GF-D8 (cell line): ENCODE measurements around the gene RNF8.
"Not testable (repeated sequence)": the region's sequence is repeated elsewhere in the genome, so short reads cannot be mapped to it uniquely, and the experiment has no call there.

ENCODE experiments used
- DNase-seq: peaks from one replicate; lab custom pipeline; 2025; lab: John Stamatoyannopoulos, UW

Gene RNF8

GRCh38 chr6:37399795-37400490, 46.2 kb downstream of the RNF8 start:
- no peak for DNase-seq

DNA sequence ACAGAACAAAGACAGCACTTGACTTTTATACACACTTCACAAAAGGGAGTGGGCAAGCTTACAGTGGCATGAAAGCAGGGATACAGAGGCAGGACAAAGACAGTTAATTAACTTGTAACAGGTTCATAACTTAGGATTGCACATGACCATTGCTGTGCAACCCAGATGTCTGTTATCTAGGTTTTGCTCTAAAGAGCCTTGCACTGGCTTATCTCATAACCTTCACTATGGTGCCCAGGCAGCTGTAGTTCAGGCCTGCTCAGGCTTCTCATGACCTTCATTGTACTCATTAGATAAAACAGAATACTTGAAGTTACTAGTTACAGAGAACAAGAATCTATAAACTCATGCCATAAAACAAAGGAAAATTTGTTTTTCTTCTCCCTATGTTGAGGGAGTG, 47.9 kb downstream of the RNF8 start:
- DNase-seq: not testable (repeated sequence)

GRCh38 chr6:37406726-37407341, 53.1 kb downstream of the RNF8 start:
- DNase-seq: no peak

DNA sequence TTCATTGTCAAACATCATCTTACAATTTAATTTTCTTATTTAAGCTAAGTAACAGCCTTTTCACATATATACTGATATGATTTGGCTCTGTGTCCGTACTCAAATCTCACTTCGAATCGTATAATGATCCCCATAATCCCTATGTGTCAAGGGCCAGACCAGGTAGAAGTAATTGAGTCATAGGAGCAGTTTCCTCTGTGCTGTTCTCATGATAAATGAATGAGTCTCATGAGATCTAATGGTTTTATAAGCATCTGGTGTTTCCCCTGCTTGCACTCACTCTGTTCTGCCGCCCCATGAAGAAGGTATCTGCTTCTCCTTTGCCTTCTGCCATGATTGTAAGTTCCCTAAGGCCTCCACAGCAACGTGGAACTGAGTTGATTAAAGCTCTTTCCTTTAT, 54.2 kb downstream of the RNF8 start:
- DNase-seq: no peak

- DNase-seq: no peak
Measured at GRCh38 chr6:37409501-37409900, 55.7 kb downstream of the RNF8 start.

DNA sequence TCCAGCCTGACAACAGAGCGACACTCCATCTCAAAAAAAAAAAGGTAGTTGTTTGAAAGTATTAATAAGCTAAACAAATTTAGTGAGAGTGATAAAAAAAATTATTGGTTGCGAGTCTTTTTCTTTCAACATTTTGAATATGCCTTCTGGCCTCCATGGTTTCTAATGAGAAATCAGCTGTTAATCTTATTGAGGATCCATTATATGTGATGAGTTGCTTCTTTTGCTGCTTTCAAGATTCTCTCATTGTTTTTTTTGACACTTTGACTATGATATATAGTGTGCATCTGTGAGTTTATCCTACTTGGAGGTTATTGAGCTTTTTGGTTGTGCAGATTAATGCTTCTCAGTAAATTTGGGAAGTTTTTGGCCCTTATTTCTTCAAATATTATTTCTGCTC, 63.6 kb downstream of the RNF8 start:
- no peak for DNase-seq

DNA sequence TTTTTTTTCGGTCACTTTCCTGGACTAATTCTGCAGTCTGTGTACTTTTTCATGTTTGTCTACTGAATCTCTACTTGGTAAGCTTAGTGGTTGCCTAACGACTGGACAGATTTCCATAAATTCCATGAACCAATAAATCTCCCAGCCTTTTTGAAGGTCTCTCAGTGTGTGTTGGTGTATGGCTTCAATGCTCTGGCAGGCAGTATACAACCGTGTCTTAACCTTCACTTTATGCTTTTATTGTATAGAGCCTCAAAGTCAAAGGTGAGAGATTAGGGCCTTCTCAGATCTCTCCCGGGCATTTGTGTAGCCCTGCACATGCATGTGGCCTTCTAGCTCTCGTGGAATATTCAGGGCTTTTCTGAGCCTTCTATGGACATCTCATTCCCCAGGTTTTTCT, 64.9 kb downstream of the RNF8 start:
- DNase-seq: no peak

DNA sequence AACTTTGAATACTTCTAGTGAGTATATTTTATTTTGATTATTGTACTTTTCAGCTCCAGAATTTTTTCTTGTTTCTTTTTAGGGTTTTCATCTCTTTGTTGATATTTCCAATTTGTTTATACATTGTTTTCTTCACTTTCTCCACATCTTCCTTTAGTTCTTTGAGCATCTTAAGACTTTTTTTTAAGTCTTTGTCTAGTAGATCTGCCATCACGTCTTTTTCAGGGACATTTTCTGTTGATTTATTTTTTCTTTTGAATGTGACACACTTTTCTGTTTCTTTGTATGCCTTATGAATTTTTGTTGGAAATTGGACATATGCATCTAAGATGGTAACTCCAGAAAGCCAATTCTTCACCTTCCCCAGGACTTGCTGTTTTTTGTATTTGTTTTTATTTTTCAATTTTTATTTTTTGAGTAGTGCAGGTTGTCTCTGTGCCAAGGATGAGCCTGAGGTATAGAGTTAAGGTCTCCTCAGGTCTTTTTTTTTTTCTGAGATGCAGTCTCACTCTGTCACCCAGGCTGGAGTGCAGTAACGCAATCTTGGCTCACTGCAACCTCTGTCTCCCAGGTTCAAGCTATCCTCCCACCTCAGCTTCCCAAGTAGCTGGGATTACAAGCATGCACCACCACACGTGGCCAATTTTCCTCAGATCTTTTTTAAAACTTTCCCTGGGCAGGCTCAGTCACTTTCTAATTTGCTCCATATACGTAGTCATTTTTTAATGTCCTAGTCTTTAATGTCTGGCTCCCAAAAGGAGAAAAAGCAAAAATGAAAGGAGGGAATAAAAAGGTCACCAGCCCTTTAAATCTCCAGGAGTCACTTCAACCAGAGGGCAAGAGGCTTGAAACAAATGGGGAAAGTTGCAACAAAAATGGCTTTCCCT, 72.5 kb downstream of the RNF8 start:
- no peak for DNase-seq

DNA sequence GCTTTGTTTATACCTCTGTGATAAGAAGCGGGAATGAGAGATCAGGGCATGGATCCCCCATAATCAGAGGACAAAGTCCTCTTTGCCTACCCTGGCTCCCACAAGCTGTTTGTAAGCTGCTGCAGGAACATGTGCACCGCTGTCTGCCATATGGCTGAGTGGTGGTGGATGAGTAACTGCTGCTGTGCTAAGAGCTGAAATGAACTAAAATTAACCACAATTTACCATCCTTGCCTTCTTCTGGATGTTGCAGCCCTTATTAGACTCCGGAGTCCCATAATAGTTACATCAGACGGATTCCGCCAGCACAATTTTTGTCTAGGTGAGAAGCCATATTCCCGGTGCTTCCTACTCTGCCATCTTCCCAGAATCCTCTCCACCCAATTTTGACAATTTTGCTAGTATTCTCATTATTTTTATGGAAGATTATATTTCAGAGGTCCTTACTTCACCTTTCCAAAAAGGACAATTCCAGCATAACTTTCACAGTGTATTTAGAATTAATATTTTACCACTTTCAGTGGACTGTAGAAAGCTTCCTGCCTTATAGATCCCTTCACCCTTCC, 73.2 kb downstream of the RNF8 start:
- DNase-seq: no peak

DNA sequence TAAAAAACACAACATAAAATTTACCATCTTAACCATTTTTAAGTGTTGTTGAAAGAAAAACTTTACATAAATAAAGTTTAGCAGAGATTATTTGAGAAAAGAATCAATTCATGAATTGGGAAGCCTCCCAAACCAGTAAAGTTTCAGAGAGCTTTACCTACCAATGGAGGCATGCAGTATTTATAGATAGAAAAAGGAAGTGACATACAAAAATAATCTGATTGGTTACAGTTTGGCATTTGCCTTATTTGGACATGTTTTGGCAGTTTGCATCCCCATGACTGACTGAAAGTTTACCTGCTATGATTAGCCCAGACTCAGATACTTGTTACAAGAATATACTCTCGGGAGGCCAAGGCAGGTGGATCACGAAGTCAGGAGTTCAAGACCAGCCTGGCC, 75.6 kb downstream of the RNF8 start:
- no peak for DNase-seq

GRCh38 chr6:37432590-37432915, 78.8 kb downstream of the RNF8 start:
- no peak for DNase-seq

- DNase-seq: peak; percentile 59
Measured at GRCh38 chr6:37432916-37433656, 79.3 kb downstream of the RNF8 start, which contains the start of gene CMTR1. TSS of gene CMTR1 (plus strand) at chr6:37433221. CDS start at chr6:37435630, 2,409 bp downstream.

- no peak for DNase-seq
Measured at GRCh38 chr6:37433657-37434271, 80.0 kb downstream of the RNF8 start.

- no peak for DNase-seq
Measured at GRCh38 chr6:37435373-37435772, 81.6 kb downstream of the RNF8 start.

DNA sequence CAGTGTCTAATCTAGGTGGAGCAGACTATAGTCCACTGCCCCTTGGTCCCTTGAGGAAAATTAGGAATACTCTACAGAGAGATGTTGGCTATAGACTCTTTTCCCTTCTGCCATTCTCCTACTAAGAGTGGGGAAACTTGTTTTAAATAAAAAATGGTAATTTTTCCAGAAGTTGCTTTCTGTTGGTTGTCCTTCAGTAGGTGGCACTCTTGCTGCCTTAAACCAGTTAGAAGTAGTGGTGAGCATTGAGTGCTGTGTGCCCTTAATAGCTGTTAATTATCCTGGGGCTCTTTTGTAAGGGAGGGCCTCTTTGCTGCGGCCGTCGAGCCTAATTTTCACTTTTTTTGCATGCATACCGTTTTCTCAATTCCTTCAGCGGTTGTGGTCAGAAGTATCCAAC, 82.0 kb downstream of the RNF8 start:
- DNase-seq: no peak

DNA sequence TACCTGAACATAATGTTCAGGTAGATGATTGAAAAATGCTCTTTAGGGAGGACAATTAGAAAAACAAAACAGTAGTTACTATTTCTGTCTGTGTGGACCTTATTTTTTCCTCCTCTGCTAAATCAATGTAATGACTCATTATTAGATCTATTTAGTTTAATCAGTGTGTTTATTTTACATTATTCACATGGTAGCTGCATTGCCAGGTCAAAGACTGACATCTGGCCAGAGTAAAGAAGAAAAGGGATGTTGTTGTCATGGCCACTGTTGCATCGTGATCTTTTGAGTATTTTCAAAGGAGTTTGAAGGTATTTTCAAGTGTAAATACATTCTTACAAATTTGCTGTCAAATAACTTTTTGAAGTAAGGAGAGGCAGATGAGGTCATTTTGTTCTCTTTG, 85.1 kb downstream of the RNF8 start:
- DNase-seq: no peak

DNA sequence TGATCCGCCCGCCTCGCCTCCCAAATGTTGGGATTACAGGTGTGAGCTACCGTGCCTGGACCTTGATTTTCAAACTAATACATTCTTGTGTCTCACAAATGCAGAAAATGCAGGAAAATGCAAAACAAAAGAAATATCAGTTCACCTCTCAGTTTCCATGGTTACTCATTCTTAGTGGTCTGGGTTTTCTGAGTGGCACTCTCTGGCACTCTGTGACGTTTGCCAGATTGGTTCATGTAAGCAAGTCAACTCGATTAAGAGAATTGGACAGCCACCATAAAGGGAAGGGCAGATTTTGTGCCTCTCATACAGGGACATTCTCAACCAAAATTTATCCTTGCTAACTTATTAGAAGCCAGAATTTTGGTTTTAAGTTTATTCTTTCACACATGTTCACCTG, 87.9 kb downstream of the RNF8 start:
- DNase-seq: no peak

DNA sequence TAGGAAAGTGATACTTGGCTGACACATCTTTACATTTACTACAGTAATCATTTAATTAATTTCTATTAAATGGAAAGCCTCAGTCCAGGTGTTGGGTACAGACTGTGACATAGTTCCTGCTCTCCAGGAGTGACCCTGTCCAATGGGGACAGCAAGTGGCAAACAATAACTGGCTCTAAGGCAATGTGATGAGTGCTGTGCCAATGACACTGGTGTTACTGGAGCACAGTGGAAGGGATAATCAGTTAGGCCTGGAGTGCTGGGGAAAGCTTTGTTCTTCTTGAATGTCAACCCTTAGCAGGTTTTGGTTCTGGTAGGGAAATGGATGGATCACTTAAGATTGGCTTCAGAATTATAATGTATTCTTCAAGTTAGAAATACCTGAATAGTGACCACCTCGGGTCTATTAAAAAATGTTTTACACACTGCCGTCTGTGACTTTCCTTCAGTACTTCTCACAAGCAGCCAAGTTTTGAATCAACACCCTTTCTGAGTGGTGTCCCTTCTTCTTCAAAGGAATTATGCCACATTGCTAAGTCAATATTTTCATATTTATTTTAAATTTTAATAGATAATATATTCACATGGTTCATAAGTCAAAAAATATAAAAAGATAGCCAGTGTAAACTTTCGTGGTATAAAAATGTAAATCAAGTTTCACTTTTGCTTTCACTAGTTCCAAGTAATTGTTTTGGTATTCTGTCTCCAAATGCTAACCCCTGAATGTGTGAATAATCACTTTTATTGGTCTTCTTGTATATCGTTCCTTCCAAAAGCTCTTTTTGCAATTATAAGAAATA, 88.8 kb downstream of the RNF8 start:
- no peak for DNase-seq

DNA sequence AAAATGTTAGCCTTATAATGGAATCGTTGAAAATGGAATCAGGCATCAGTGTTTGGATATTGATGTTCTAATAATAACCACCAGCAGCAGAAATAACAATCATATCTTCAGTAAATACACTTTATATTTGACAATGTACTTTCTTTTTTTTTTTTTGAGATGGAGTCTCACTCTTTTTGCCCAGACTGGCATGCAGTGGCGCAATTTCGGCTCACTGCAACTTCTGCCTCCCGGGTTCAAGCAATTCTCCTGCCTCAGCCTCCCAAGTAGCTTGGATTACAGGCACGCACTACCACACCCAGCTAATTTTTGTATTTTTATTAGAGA, 89.4 kb downstream of the RNF8 start:
- not testable (repeated sequence) for DNase-seq
